Smooth muscle cell (in vitro differentiated cells): Measurements from ENCODE around the gene SMPD3. TPM values are rescaled to one million over a fixed set of nuclear protein-coding genes. Genes with fewer than 3 reads are reported as not detected.
A peak's percentile ranks its signal among the peaks of the same experiment; 100 is the strongest.

ENCODE experiments used
- DNase-seq: peaks from one replicate; lab custom pipeline; 2025; ENCODE audit not compliant: unreplicated experiment; lab: John Stamatoyannopoulos, UW
- H2AFZ ChIP-seq: fragments of 200-600 bp; sonication (generic); 2 replicates; pipeline ENCODE4 v1.6.0; 2016; ENCODE audit warnings: antibody characterized with exemption, low read depth, mild to moderate bottlenecking
- H3F3A ChIP-seq: fragments of 200-600 bp; sonication (generic); 2 replicates; pipeline ENCODE4 v1.6.0; 2017; ENCODE audit warnings: antibody characterized with exemption, low read depth
- H3K27ac ChIP-seq: fragments of 200-600 bp; sonication (generic); 2 replicates; pipeline ENCODE4 v1.5.1; 2016; ENCODE audit warnings: low read depth, mild to moderate bottlenecking
- H3K27me3 ChIP-seq: fragments of 200-600 bp; sonication (generic); 2 replicates; pipeline ENCODE4 v1.6.1; 2016; ENCODE audit warnings: low read depth, mild to moderate bottlenecking
- H3K36me3 ChIP-seq: fragments of 200-600 bp; sonication (generic); 2 replicates; pipeline ENCODE4 v1.5.1; 2016; ENCODE audit warnings: low read depth
- H3K4me1 ChIP-seq: fragments of 200-600 bp; sonication (generic); 2 replicates; pipeline ENCODE4 v1.5.1; 2016; ENCODE audit warnings: low read depth
- H3K4me2 ChIP-seq: fragments of 200-600 bp; sonication (generic); 2 replicates; pipeline ENCODE4 v1.6.0; 2016; ENCODE audit warnings: mild to moderate bottlenecking
- H3K4me3 ChIP-seq: fragments of 200-600 bp; sonication (generic); 2 replicates; pipeline ENCODE4 v1.5.1; 2016; ENCODE audit warnings: mild to moderate bottlenecking
- H3K79me2 ChIP-seq: fragments of 200-600 bp; sonication (generic); 2 replicates; pipeline ENCODE4 v1.6.0; 2016; ENCODE audit warnings: low read depth, mild to moderate bottlenecking
- H3K9ac ChIP-seq: fragments of 200-600 bp; sonication (generic); 2 replicates; pipeline ENCODE4 v1.6.0; 2016; ENCODE audit warnings: low read depth
- H3K9me3 ChIP-seq: fragments of 200-600 bp; sonication (generic); replicated peaks from 2 replicates; pipeline ENCODE4 v1.5.1; 2016; ENCODE audit warnings: low read depth
- H4K20me1 ChIP-seq: fragments of 200-600 bp; sonication (generic); 2 replicates; pipeline ENCODE4 v1.6.0; 2016; ENCODE audit warnings: low read depth
- WGBS: methylation state at CpG from one replicate; pipeline ENCODE4 v1.1.7; 2016; ENCODE audit warnings: low lambda C conversion rate; 5-methylcytosine and 5-hydroxymethylcytosine counted together
- polyA plus RNA-seq: library from polyadenylated mRNA; unstranded; fragments of >200 nt; fragmentation: Nextera tagmentation; extraction: Ambion mirVana; gene quantifications from 2 replicates; pipeline ENCODE4 v1.2.1, GENCODE V29; 2016
- total RNA-seq: library from RNA; depleted of rRNA; stranded (reverse); fragments of >200 nt; gene quantifications from 2 replicates; pipeline ENCODE4 v1.2.3, GENCODE V29; 2014
- TF ChIP-seq, protein P1 (sequence below): fragments of 200-600 bp; sonication (generic); IDR thresholded peaks from 2 replicates; pipeline ENCODE4 v1.5.1; 2017; ENCODE audit warnings: borderline replicate concordance, mild to moderate bottlenecking, antibody characterized with exemption; ENCODE audit not compliant: insufficient read depth, poor library complexity, severe bottlenecking

The SMPD3 gene
- total and polyA plus RNA-seq, 2 experiments from 2014 or later: 0.63 to 0.73 TPM

DNA sequence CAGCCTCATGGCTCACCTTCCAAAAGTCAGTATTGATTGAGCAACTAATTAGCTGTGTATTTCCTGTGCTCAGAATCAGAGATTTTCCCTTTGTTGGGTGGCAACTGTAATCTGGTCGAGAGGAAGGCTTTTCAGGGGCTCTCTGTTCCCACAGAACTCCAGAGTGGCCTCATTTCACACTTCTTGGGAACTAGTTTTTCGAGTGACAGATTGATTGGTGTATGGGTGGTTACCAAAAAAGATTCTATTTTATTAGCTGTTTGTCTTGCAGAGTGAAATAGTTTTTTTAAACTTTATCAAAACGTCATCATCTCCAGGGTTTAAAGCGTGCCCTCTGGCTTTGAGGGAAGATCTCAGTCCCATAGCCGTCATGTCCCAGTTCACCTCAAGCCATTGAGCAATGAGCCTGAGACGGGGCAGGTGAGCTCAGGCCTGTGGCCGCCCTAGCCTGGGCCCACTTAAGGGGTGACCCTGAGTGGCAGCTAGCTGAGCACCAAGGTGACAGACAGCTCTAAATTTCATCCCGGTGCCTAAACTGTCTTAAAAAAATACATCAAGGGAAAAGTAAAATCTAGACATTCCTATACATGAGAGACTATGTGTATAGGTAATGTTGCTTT, 53.0 kb downstream of the SMPD3 start:
- Histone ChIP-seq H3K9me3 (no peaks in the 10 kb centered on the region), H2AFZ (no peak overlapping the region), H3K27ac (no peak overlapping the region), H4K20me1 (no peaks in the 10 kb centered on the region), H3K4me2 (no peak overlapping the region), H3K79me2 (no peaks in the 10 kb centered on the region), H3K4me3 (no peak overlapping the region), H3K27me3 (no peaks in the 10 kb centered on the region), H3K9ac (no peak overlapping the region), H3K4me1 (peaks cover 4% of the 10 kb centered on the region), H3K36me3 (no peaks in the 10 kb centered on the region), H3F3A (no peaks in the 10 kb centered on the region)
- 85% methylated on average over 8 of the region's 8 CpGs for WGBS
- TF ChIP-seq, protein P1, sequence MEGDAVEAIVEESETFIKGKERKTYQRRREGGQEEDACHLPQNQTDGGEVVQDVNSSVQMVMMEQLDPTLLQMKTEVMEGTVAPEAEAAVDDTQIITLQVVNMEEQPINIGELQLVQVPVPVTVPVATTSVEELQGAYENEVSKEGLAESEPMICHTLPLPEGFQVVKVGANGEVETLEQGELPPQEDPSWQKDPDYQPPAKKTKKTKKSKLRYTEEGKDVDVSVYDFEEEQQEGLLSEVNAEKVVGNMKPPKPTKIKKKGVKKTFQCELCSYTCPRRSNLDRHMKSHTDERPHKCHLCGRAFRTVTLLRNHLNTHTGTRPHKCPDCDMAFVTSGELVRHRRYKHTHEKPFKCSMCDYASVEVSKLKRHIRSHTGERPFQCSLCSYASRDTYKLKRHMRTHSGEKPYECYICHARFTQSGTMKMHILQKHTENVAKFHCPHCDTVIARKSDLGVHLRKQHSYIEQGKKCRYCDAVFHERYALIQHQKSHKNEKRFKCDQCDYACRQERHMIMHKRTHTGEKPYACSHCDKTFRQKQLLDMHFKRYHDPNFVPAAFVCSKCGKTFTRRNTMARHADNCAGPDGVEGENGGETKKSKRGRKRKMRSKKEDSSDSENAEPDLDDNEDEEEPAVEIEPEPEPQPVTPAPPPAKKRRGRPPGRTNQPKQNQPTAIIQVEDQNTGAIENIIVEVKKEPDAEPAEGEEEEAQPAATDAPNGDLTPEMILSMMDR: no peak
- DNase-seq: no peak

DNA sequence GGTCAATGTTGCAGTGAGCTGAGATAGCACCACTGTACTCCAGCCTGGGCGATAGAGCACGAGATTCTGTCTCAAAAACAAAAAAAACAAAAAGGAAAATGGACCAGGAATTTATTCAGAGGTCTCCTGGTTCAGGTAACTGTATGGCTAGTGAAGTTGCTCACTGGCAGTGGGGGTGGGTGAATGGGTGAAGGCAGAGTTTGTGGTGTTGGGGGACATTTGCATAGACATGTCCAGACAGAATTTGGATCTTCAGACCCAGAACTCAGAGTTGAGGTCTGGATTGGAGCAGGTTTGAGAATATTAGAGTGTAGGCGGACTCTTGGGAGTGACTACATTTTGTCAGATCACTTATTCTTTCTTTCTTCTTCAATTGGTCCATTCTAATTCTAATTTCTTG, 55.0 kb downstream of the SMPD3 start:
- H4K20me1 ChIP-seq: no peaks in the 10 kb centered on the region
- no peaks in the 10 kb centered on the region for H3K9me3 ChIP-seq
- no peak for DNase-seq
- 96% methylated on average over 3 of the region's 3 CpGs for WGBS
- no peaks in the 10 kb centered on the region for H3K79me2 ChIP-seq
- H3K27me3 ChIP-seq: no peaks in the 10 kb centered on the region
- H2AFZ ChIP-seq: no peak overlapping the region
- no peak overlapping the region for H3K4me2 ChIP-seq
- no peak overlapping the region for H3K4me3 ChIP-seq
- peaks cover 4% of the 10 kb centered on the region for H3K4me1 ChIP-seq
- peak overlapping the region; percentile 1 for H3K27ac ChIP-seq
- H3K9ac ChIP-seq: no peak overlapping the region
- TF ChIP-seq, protein P1: no peak
- H3K36me3 ChIP-seq: no peaks in the 10 kb centered on the region
- H3F3A ChIP-seq: no peaks in the 10 kb centered on the region

DNA sequence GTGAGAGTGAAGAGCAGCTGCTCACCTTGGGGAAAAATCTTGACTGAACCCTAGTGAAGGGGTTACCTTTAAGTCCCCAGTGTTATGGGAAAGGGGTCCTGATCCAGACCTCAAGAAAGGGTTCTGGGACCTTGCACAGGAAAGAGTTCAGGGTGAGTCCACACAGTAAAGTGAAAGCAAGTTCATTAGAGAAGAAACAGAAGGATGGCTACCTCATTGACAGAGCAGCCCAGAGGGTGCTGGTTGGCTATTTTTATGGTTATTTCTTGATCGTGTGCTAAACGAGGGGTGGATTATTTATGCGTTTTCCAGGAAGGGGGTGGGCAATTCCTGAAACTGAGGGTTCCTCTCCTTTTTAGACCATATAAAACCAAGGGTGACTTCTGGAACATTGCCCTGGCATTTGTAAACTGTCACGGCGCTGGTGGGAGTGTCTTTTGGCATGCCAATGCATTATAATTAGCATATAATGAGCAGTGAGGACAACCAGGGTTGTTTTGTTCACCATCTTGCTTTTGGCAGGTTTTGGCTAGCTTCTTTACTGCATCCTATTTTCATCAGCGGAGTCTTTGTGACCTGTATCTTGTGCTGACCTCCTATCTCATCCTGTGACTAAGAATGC, 58.4 kb downstream of the SMPD3 start:
- TF ChIP-seq, protein P1: no peak
- 62% methylated on average over 6 of the region's 6 CpGs for WGBS
- Histone ChIP-seq H3K79me2 (no peaks in the 10 kb centered on the region), H3K9me3 (no peaks in the 10 kb centered on the region), H3K4me1 (peaks cover 2% of the 10 kb centered on the region), H4K20me1 (no peaks in the 10 kb centered on the region), H2AFZ (no peak overlapping the region), H3K4me2 (no peak overlapping the region), H3K27ac (no peak overlapping the region), H3K36me3 (no peaks in the 10 kb centered on the region), H3K27me3 (no peaks in the 10 kb centered on the region), H3K9ac (no peak overlapping the region), H3K4me3 (no peak overlapping the region), H3F3A (no peaks in the 10 kb centered on the region)
- no peak for DNase-seq

DNA sequence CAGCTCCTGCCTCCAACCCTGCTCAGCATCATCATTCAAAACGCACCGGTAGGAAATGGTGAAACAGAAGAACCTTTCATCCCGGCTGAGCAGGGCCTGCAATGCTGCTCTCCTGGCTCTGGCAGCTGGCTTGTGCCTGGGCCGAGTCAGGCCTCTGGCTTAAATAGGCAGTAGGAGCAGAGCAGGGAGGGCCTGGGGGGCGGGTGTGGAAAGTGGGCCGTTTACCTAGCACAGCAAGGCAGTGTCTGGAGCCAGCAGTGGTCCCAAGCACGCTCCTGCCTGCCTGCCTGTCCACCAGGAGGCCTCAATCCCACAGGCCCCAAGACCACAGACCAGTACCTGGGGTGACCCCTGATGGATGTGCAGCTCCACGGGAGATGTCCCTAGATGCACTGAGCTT, 59.3 kb downstream of the SMPD3 start:
- no peak overlapping the region for H2AFZ ChIP-seq
- no peak for DNase-seq
- H3K9me3 ChIP-seq: no peaks in the 10 kb centered on the region
- H3F3A ChIP-seq: no peaks in the 10 kb centered on the region
- H3K9ac ChIP-seq: no peak overlapping the region
- H4K20me1 ChIP-seq: no peaks in the 10 kb centered on the region
- no peak overlapping the region for H3K4me3 ChIP-seq
- no peak overlapping the region for H3K4me2 ChIP-seq
- 84% methylated on average over 8 of the region's 8 CpGs for WGBS
- no peaks in the 10 kb centered on the region for H3K27me3 ChIP-seq
- H3K36me3 ChIP-seq: no peaks in the 10 kb centered on the region
- TF ChIP-seq, protein P1: no peak
- H3K4me1 ChIP-seq: peaks cover 10% of the 10 kb centered on the region
- no peaks in the 10 kb centered on the region for H3K79me2 ChIP-seq
- H3K27ac ChIP-seq: no peak overlapping the region
